CD4-positive, alpha-beta T cell treated with Interleukin-1 beta for 1 hour (primary cell): ENCODE measurements around the gene PTPRD.
"Not testable (repeated sequence)": the region's sequence is repeated elsewhere in the genome, so short reads cannot be mapped to it uniquely, and the experiment has no call there.

Experiments used
- DNase-seq, 2 donors: peaks; one replicate each; pipeline ENCODE4 v3.0.0-alpha.2; 2020 to 2022

The PTPRD gene

GRCh38 chr9:9560382-9561035 lies 1052.3 kb downstream of the PTPRD start:
- DNase-seq: no peak

DNA sequence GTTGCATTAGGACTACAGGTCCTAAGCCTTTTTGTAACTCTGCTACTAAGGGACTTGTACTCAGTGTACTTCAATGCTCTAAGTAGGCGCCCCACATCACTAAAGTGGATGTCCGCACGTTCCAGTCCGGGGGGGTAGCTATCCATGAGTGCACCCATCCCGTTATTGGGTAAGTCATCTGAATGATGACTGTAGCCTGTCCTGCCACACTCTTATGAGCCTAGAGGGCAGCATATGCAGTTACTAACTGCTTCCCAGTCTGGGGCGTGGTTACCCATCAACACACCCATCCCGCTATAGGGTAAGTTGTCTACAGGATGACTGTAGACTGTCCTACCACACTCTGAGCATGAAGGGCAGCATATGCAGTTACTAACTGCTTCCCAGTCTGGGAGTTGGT lies 1053.9 kb downstream of the PTPRD start:
- DNase-seq: no peak

DNA sequence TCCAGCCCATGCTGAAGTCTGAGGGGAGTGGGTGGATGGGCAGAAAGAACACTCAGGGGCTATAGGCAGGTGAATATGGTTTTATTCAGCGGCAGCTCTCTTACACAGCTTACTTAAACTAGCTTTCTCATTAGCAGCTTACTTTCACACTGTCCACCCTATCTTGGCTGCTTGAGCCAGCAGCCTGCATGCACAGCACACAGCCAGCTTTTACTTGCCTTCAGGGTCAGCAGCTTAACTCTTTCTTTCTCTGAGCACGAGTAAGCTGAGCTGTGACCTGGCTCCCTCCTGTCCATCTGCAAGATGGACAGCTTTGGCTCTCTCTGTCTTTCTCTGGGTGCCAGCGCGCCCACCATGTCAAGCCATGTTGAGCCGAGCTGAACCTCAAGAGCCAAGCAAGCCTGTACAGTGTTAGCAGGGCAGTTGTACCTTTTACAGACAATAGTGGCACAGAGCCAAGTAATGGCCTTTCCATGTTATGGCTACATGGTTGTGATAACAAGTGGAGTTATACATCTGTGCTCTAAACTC lies 1054.9 kb downstream of the PTPRD start:
- DNase-seq: no peak

DNA sequence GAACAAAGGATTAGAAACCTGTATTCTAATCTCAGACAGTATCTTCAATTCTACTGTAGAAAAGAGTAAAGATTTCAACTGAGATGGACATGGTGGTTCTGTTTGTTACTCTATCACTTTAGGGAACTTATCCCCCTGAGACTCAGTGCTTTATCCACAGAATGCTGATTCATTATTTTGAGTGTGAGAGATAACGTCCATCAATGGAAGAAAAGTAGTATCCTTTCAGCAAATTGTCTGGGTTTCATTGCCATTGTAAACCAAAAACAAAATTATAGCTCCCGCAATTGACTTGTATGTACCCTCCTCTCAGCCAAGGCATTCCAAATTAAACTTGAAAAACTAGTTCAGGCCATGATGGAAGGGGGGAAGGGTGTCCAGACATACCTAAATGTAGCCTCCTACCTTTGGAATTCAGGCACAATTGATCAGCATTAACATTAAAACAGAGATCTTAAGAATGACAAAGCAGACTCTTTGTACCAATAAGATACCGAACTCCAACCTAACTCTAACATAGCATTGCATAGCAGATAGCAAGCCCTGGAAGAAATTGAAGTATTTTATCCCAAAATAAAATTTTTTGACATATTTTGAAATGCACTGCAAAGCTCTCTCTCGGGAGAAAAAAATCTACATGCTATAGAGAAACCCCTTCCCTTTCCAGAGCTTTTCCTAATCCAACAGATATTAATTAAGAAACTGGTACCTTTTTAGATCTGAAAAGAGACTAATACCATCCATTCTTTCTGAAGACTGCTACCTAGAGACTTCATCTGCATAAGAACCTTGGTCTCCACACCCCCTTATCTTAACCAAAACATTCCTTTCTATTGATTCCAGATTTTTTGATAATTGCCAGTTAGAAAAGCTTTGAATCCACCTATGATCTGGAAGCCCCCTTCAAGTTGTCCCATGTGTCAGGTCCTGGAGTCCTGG lies 1055.7 kb downstream of the PTPRD start:
- no peak for DNase-seq

GRCh38 chr9:9552665-9553064 lies 1060.1 kb downstream of the PTPRD start:
- DNase-seq: no peak

GRCh38 chr9:9538766-9539165 lies 1074.0 kb downstream of the PTPRD start:
- DNase-seq: no peak

- DNase-seq: no peak
These were observed 1074.4 kb downstream of the PTPRD start for GRCh38 chr9:9538356-9538755.

GRCh38 chr9:9536523-9536922 lies 1076.3 kb downstream of the PTPRD start:
- no peak for DNase-seq

GRCh38 chr9:9523476-9524139 lies 1089.2 kb downstream of the PTPRD start:
- no peak for DNase-seq

DNA sequence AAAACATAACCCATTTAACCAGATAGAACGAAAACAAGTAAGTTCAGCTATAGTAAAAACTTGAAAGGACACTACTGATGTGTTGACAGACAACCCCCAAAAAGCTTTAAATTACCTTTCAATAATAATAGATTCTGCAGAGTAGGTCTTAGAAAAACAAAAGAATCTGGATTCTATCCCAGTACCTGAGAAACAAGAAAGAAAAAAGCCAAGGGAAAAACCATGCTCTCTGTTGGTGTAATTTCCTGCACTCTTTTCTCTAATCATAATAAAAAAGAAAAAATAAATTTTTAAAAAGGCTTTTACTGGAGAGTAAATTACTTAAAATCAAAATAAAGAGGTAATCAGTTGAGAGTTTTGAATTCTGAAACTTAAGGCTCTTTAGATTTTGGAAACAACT lies 1090.4 kb downstream of the PTPRD start:
- DNase-seq: no peak

- DNase-seq: no peak
These were observed 1091.6 kb downstream of the PTPRD start for GRCh38 chr9:9521033-9521779.

DNA sequence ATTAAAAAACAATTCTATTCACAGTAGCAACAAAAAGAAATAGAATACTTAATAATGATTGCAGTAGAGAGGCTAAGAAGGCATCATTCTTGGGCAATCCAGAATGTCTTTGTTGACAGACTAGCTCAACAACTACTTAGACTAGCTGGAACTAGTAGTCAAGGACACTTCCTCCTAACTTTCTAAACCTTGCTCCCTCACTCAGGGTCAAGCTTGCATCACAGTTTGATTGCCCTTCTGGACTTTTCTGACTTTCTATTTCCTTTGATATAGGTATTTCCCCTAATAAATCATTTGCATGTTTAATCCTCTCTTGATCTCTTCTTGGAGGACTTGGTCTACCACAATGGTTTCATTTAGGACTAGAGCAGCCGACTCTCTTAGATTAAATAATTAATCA lies 1107.9 kb downstream of the PTPRD start:
- DNase-seq: no peak

DNA sequence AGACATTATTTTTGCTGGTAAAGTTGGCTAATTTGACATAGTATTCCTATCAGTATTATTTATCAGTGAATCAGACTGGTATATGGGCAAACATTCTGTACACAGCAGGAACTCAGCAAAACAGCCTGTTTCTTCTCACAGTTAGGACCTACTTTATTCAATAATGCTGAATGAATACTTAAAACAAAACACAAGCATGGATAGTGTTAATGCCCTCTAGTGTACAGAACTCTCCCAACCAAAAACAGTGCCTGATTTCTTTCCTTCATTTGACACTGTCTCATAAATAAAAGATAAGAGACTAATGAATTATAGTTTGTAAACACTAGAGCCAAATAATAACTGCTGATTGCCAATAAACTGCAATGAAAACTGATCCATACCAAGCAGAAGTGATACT lies 1113.3 kb downstream of the PTPRD start:
- no peak for DNase-seq

GRCh38 chr9:9498846-9499245 lies 1114.0 kb downstream of the PTPRD start:
- no peak for DNase-seq

DNA sequence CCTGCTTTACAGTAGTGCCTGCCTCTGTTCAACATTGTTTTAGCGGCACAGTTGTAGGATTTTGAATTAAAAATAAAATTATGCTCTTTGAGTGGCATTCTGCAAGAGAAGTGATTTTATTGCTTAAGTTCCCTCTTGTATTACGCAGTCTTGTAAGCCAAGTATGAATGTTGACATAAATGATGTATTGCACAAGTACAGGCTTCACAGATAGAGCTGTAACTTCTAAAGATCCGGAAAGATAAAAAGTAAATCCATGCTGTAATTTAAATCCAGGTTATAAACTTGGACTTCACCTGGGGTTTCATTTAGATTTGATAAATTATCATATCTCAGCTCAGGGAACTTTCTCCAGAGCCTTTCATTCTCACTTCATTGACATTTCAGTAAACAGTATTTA lies 1114.7 kb downstream of the PTPRD start:
- DNase-seq: no peak

GRCh38 chr9:9494336-9494735 lies 1118.5 kb downstream of the PTPRD start:
- DNase-seq: no peak

- DNase-seq: no peak
These were observed 1120.3 kb downstream of the PTPRD start for GRCh38 chr9:9492506-9492905.

DNA sequence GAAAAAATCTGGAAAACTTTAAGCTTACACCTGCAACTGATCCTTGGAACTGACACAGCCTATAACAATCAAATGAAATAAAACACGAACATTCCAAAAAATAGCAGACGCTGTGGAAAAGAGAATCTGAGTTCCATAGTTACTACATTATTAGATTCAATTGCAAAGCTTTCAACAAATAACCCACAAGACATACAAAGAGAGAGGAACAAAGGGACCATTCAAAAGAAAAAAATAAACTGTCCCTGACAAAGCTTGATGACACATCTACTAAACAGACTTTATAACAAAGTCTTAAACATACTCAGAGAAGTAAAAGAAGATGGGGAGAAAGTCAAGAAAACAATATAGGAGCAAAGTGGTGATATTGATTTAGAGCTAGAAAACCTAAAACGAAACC lies 1123.6 kb downstream of the PTPRD start:
- no peak for DNase-seq

DNA sequence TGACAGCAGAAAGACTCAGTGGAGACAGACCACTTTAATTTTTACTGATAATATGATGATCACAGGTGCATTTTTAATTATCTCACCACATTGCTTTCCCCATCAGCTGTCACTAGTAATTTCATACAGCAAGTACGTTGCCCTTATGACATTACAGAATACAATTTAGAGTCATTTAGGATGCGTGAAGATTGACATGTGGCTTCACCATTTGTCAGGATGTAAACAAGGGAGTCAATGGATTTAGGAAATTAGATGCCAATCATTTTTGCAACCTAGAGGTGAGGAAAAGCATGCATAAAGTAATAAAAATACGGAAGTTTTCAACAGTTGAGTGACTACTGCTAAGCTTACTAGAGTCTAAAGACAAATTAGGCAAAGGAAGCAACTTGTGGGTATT lies 1129.6 kb downstream of the PTPRD start:
- no peak for DNase-seq

- DNase-seq: no peak
These were observed 1134.1 kb downstream of the PTPRD start for GRCh38 chr9:9478741-9479140.

DNA sequence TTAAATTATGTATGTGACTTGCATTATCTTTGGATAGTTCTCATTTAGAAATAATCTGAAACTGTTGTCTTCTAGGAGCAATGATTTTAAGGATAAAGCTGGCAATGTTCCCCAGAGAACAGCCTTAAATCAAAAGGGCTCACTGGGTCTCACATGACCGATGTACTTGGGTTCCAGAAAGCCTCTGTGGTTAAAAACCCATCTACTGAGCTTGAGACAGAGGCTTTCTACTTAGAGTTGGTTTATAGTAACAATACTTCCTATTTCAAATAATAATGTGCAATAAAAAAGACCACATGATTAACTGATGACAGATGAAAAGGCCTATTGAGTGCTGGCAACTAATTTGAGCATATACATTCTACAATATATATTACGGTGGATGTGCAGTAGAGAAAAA lies 1143.5 kb downstream of the PTPRD start:
- no peak for DNase-seq

DNA sequence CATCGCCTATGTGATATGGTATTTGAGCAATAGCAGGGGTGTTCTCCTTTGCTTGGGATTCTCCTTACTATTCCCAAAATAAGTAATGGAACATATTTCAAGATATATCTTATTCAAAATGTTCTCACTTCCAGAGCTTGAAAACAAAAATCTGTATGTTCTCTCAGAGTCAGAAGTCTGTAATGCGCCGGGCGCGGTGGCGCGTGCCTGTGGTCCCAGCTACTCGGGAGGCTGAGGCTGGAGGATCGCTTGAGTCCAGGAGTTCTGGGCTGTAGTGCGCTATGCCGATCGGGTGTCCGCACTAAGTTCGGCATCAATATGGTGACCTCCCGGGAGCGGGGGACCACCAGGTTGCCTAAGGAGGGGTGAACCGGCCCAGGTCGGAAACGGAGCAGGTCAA lies 1170.9 kb downstream of the PTPRD start:
- DNase-seq: not testable (repeated sequence)

- DNase-seq: no peak
These were observed 1175.2 kb downstream of the PTPRD start for GRCh38 chr9:9437641-9438040.
